ENCODE results near the gene MYO1B.

DNA sequence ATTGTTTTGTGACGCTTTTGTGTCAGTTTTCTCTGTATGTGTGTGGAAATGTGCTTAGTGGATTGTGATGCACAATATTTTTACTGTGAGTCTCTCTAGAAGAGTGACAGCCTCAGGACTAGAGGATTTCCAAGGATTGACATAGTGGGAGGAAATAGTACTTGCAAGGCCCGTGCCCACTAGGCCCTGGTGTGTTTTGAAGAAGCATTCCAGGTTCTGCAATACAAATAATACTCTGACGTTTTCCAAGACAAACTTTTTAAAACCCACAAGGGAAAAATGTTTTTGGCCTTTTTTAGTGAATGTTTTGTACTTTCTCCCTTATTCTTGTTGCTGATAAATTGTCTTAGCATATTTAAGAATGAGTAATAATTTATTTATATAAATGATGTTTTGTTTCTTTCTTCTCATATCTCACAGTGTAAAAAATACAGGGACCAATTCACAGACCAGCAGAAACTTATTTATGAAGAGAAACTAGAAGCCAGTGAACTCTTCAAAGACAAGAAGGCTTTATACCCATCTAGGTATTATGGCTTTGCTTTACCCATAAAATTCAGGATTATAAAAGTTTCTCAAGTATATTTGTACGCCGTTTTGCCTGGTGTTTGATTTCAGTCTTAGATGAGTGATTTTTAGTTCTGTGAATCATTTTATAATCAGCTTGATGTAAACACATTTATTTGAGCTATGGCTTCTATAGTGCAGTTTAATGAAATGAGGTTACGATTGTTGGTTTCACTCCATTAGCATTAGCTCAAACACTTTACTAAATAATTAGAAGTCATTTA lies 165.6 kb downstream of the MYO1B start:
- TF ChIP-seq, protein P1, sequence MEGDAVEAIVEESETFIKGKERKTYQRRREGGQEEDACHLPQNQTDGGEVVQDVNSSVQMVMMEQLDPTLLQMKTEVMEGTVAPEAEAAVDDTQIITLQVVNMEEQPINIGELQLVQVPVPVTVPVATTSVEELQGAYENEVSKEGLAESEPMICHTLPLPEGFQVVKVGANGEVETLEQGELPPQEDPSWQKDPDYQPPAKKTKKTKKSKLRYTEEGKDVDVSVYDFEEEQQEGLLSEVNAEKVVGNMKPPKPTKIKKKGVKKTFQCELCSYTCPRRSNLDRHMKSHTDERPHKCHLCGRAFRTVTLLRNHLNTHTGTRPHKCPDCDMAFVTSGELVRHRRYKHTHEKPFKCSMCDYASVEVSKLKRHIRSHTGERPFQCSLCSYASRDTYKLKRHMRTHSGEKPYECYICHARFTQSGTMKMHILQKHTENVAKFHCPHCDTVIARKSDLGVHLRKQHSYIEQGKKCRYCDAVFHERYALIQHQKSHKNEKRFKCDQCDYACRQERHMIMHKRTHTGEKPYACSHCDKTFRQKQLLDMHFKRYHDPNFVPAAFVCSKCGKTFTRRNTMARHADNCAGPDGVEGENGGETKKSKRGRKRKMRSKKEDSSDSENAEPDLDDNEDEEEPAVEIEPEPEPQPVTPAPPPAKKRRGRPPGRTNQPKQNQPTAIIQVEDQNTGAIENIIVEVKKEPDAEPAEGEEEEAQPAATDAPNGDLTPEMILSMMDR (IDR thresholded peaks at IDR 0.05): no peak
- TF ChIP-seq POLR2AphosphoS5 (IDR thresholded peaks at IDR 0.05) (no peak), POLR2A (IDR thresholded peaks at IDR 0.05) (no peak), EP300 (IDR thresholded peaks at IDR 0.05) (no peak)

All from upper lobe of left lung (tissue), 4 donors.